IMR-90 (cell line): Measurements from ENCODE around the gene PTEN. TPM values are rescaled to one million over a fixed set of nuclear protein-coding genes. Genes with fewer than 3 reads are reported as not detected.
A peak's percentile ranks its signal among the peaks of the same experiment; 100 is the strongest.

Source experiments
- ATAC-seq: fragments of 200-7000 bp; cut with Tn5 transposase; 2 replicates; pipeline ENCODE4 v1.9.1; 2020; ENCODE audit warnings: low read depth, mild to moderate bottlenecking, moderate library complexity
- BruUV-seq: library from RNA; stranded (reverse); fragments of 400-500 nt; replicated peaks from 2 replicates; lab custom pipeline; 2021; lab: Mats Ljungman, UMichigan
- CTCF ChIA-PET: fragments of 300-600 bp; formaldehyde crosslinking; extraction: SDS; loops from one replicate; lab custom pipeline; 2021; ENCODE audit warnings: antibody characterized with exemption; lab: Yijun Ruan, JAX
- POLR2A ChIA-PET: fragments of 300-600 bp; sonication (Branson Sonifier 250); formaldehyde crosslinking; loops from one replicate; lab custom pipeline; 2022; ENCODE audit warnings: antibody characterized with exemption; ENCODE audit not compliant: unreplicated experiment; lab: Charles Lee
- DNase-seq: peaks from one replicate; pipeline ENCODE4 v3.0.0; 2013
- H2AFZ ChIP-seq: replicated peaks from 2 replicates; pipeline ENCODE3; 2013; ENCODE audit warnings: low read length, mild to moderate bottlenecking; ENCODE audit not compliant: poor library complexity
- H2AK5ac ChIP-seq: 2 replicates; pipeline ENCODE4 v1.6.1; 2013; ENCODE audit warnings: low read depth, low read length, inconsistent platforms
- H2AK9ac ChIP-seq: replicated peaks from 2 replicates; pipeline ENCODE3; 2013; ENCODE audit warnings: mild to moderate bottlenecking, low read depth, low read length, moderate library complexity; ENCODE audit not compliant: poor library complexity
- H2BK120ac ChIP-seq: 2 replicates; pipeline ENCODE4 v1.6.1; 2013; ENCODE audit warnings: low read depth, low read length, inconsistent platforms
- H2BK15ac ChIP-seq: 3 replicates; pipeline ENCODE4 v1.6.1; 2013; ENCODE audit warnings: low read depth, low read length, inconsistent platforms
- H2BK20ac ChIP-seq: 2 replicates; pipeline ENCODE4 v1.6.1; 2013; ENCODE audit warnings: low read depth, mild to moderate bottlenecking, inconsistent platforms, low read length, moderate library complexity
- H2BK5ac ChIP-seq: 2 replicates; pipeline ENCODE4 v1.6.1; 2013; ENCODE audit warnings: mild to moderate bottlenecking, low read depth, low read length, inconsistent platforms; ENCODE audit not compliant: poor library complexity, severe bottlenecking
- H3K14ac ChIP-seq: replicated peaks from 2 replicates; pipeline ENCODE4 v1.6.1; 2013; ENCODE audit warnings: low read depth, low read length, inconsistent platforms
- H3K18ac ChIP-seq: 2 replicates; pipeline ENCODE4 v1.6.1; 2013; ENCODE audit warnings: low read depth, low read length, control low read depth
- H3K23ac ChIP-seq: 2 replicates; pipeline ENCODE4 v1.6.1; 2013; ENCODE audit warnings: low read depth, low read length, inconsistent platforms
- H3K27ac ChIP-seq: 2 replicates; pipeline ENCODE4 v1.5.1; 2013; ENCODE audit warnings: mild to moderate bottlenecking, control low read depth, low read length; ENCODE audit not compliant: insufficient read depth
- H3K27me3 ChIP-seq: 2 replicates; pipeline ENCODE4 v1.6.1; 2013; ENCODE audit warnings: low read length; ENCODE audit not compliant: control insufficient read depth, insufficient read depth
- H3K36me3 ChIP-seq: 2 replicates; pipeline ENCODE4 v1.6.1; 2013; ENCODE audit warnings: low read length, mixed read lengths; ENCODE audit not compliant: control insufficient read depth, insufficient read depth
- H3K4ac ChIP-seq: 2 replicates; pipeline ENCODE4 v1.6.1; 2013; ENCODE audit warnings: low read depth, low read length, inconsistent platforms
- H3K4me1 ChIP-seq: 2 replicates; pipeline ENCODE4 v1.6.1; 2013; ENCODE audit warnings: low read length, mixed read lengths; ENCODE audit not compliant: control insufficient read depth, insufficient read depth
- H3K4me2 ChIP-seq: 2 replicates; pipeline ENCODE4 v1.6.1; 2013; ENCODE audit warnings: low read depth, mild to moderate bottlenecking, control low read depth, low read length, moderate library complexity
- H3K4me3 ChIP-seq: 2 replicates; pipeline ENCODE4 v1.5.1; 2013; ENCODE audit warnings: low read depth, mild to moderate bottlenecking, control low read depth, low read length, moderate library complexity; ENCODE audit not compliant: insufficient read depth
- H3K56ac ChIP-seq: 2 replicates; pipeline ENCODE4 v1.6.1; 2013; ENCODE audit warnings: low read length, inconsistent platforms; ENCODE audit not compliant: insufficient read depth; ENCODE audit errors: extremely low read depth
- H3K79me1 ChIP-seq, 2 experiments: 2 replicates each; pipeline ENCODE4 v1.6.1; 2013; ENCODE audit warnings: low read length in 2 of 2, inconsistent platforms in 1 of 2, low read depth in 1 of 2
- H3K9ac ChIP-seq: 2 replicates; pipeline ENCODE4 v1.6.1; 2013; ENCODE audit warnings: low read depth, low read length, control low read depth
- H3K9me1 ChIP-seq: 2 replicates; pipeline ENCODE4 v1.6.1; 2013; ENCODE audit warnings: low read length, inconsistent platforms; ENCODE audit not compliant: insufficient read depth
- H3K9me3 ChIP-seq: 2 replicates; pipeline ENCODE4 v1.6.1; 2013; ENCODE audit warnings: low read length; ENCODE audit not compliant: control insufficient read depth, insufficient read depth
- H4K20me1 ChIP-seq: 2 replicates; pipeline ENCODE4 v1.6.1; 2013; ENCODE audit warnings: low read length, inconsistent platforms; ENCODE audit not compliant: insufficient read depth
- H4K5ac ChIP-seq: 2 replicates; pipeline ENCODE4 v1.6.1; 2013; ENCODE audit warnings: mild to moderate bottlenecking, low read depth, low read length, control low read depth
- H4K8ac ChIP-seq, 2 experiments: 2 replicates each; pipeline ENCODE4 v1.6.1; 2013; ENCODE audit warnings: low read depth in 2 of 2, low read length in 2 of 2, control low read depth in 1 of 2, inconsistent platforms in 1 of 2
- H4K91ac ChIP-seq: 2 replicates; pipeline ENCODE4 v1.6.1; 2013; ENCODE audit warnings: low read depth, low read length, inconsistent platforms; ENCODE audit not compliant: insufficient read depth
- CEBPB ChIP-seq: IDR thresholded peaks from 2 replicates; pipeline ENCODE4 v1.6.1; 2012; ENCODE audit warnings: low read depth, low read length, improper control_type of control experiment
- CTCF ChIP-seq: conservative IDR thresholded peaks from 2 replicates; pipeline ENCODE4 v1.5.1; 2012; ENCODE audit warnings: mild to moderate bottlenecking, low read depth, low read length, improper control_type of control experiment
- ELK1 ChIP-seq: fragments of 150-350 bp; IDR thresholded peaks from 2 replicates; pipeline ENCODE4 v1.6.1; 2016; ENCODE audit warnings: low read depth, mild to moderate bottlenecking, low read length, moderate library complexity, borderline replicate concordance
- FOS ChIP-seq: fragments of 150-350 bp; IDR thresholded peaks from 2 replicates; pipeline ENCODE4 v1.6.1; 2016; ENCODE audit warnings: low read depth, low read length
- MAFK ChIP-seq: IDR thresholded peaks from 2 replicates; pipeline ENCODE4 v1.6.1; 2012; ENCODE audit warnings: low read depth, low read length, improper control_type of control experiment
- MXI1 ChIP-seq: IDR thresholded peaks from 2 replicates; pipeline ENCODE4 v1.6.1; 2012; ENCODE audit warnings: low read depth, mild to moderate bottlenecking, low read length, moderate library complexity, borderline replicate concordance
- NFE2L2 ChIP-seq: fragments of 150-350 bp; IDR thresholded peaks from 2 replicates; pipeline ENCODE4 v1.6.1; 2016; ENCODE audit warnings: low read depth, mild to moderate bottlenecking, low read length
- POLR2A ChIP-seq: IDR thresholded peaks from 2 replicates; pipeline ENCODE4 v1.6.1; 2012; ENCODE audit warnings: mild to moderate bottlenecking, low read depth, low read length
- RCOR1 ChIP-seq: IDR thresholded peaks from 2 replicates; pipeline ENCODE4 v1.6.1; 2012; ENCODE audit warnings: mild to moderate bottlenecking, low read length, improper control_type of control experiment; ENCODE audit not compliant: insufficient replicate concordance
- SMC3 ChIP-seq: fragments of 150-350 bp; IDR thresholded peaks from 2 replicates; pipeline ENCODE4 v1.6.1; 2016; ENCODE audit warnings: low read depth, mild to moderate bottlenecking, antibody characterized with exemption, low read length, moderate library complexity
- WGBS, 2 experiments: methylation state at CpG; one replicate each; pipeline versions ENCODE4 v1.1.5 to v1.1.7; 2013; ENCODE audit warnings: missing lambda C conversion rate in 2 of 2; ENCODE audit not compliant: insufficient read length in 1 of 2; ENCODE audit errors: extremely low coverage in 2 of 2; 5-methylcytosine and 5-hydroxymethylcytosine counted together
- dilution Hi-C: fragments of 300-500 bp; cut with HindIII; formaldehyde crosslinking; loops from one replicate; pipeline ENCODE4 v1.14.3; 2018; ENCODE audit warnings: low sequenced_read_pairs; ENCODE audit not compliant: unreplicated experiment
- in situ Hi-C: fragments of 300-500 bp; cut with MboI; formaldehyde crosslinking; loops from 3 replicates; pipeline ENCODE4 v1.14.3; 2019; ENCODE audit warnings: low sequenced_read_pairs, inconsistent platforms, mixed read lengths
- intact Hi-C: fragments of 100-400 bp; cut with micrococcal nuclease; formaldehyde crosslinking; loops from 2 replicates; pipeline ENCODE4 v1.10.0; 2022
- polyA plus RNA-seq, 3 experiments: library from polyadenylated mRNA; depleted of rRNA; stranded (reverse); fragments of >200 nt; gene quantifications; 2 replicates each; pipeline ENCODE4 v1.2.3, GENCODE V29; 2012; ENCODE audit warnings: low replicate concordance in 1 of 3
- total RNA-seq: library from RNA; depleted of rRNA; stranded (reverse); fragments of >200 nt; gene quantifications from 2 replicates; pipeline ENCODE4 v1.2.3, GENCODE V29; 2012

Gene PTEN
- total and polyA plus RNA-seq, 2 of the 4 experiments (the other 2 are of a cell fraction), result 12.0 to 38.9 TPM

- no peak overlapping the region for H2BK20ac ChIP-seq
- H3K56ac ChIP-seq, result peak overlapping the region; percentile 60
- H3K9me3 ChIP-seq, result no peaks in the 10 kb centered on the region
- H4K8ac ChIP-seq, result peak overlapping the region; percentile 75 to 92; a peak in 3 of 4 replicates
- H3K4ac ChIP-seq, result peak overlapping the region; percentile 87
- H4K5ac ChIP-seq, result peak overlapping the region; percentile 76; the same call in 1 of the 2 replicates
- no peak overlapping the region for H2BK120ac ChIP-seq
- WGBS, 2 experiments, result 0% methylated on average over 1 of the region's 10 CpGs; no CpG with 5 or more reads in 1 of the 2 experiments
- peak overlapping the region; percentile 88 for H3K4me2 ChIP-seq
- no peak overlapping the region for H3K18ac ChIP-seq
- H2AK9ac ChIP-seq, result no peak overlapping the region
- H3K23ac ChIP-seq, result peak overlapping the region; percentile 66
- H3K4me1 ChIP-seq, result no peaks in the 10 kb centered on the region
- no peaks in the 10 kb centered on the region; the same call in 1 of the 2 replicates for H3K9me1 ChIP-seq
- H2AFZ ChIP-seq, result no peak overlapping the region
- H3K36me3 ChIP-seq, result peaks cover 2% of the 10 kb centered on the region; the same call in 1 of the 2 replicates
- peak overlapping the region; percentile 79 for H2BK5ac ChIP-seq
- DNase-seq (peak; percentile 8), ATAC-seq (no peak)
- H3K4me3 ChIP-seq, result peak overlapping the region; percentile 84
- peak overlapping the region; percentile 87; the same call in 1 of the 2 replicates for H3K14ac ChIP-seq
- CTCF ChIA-PET, result no interaction called here
- intact Hi-C loops, result no loop called here
- peak overlapping the region; percentile 89 for H3K9ac ChIP-seq
- no peaks in the 10 kb centered on the region; the same call in 1 of the 2 replicates for H4K20me1 ChIP-seq
- H3K79me1 ChIP-seq, result peaks cover 11 to 26% of the 10 kb centered on the region in 2 experiments; a peak in 3 of 4 replicates
- TF ChIP-seq ELK1 (no peak), RCOR1 (no peak), FOS (no peak), SMC3 (no peak), NFE2L2 (no peak), POLR2A (no peak), MAFK (no peak), CEBPB (no peak), CTCF (no peak), MXI1 (no peak)
- dilution Hi-C loops, result no loop called here
- H4K91ac ChIP-seq, result no peak overlapping the region
- POLR2A ChIA-PET, result no interaction called here
- in situ Hi-C loops, result no loop called here
- H2BK15ac ChIP-seq, result no peak overlapping the region
- H2AK5ac ChIP-seq, result peak overlapping the region; percentile 68; the same call in 1 of the 2 replicates
- H3K27ac ChIP-seq, result peak overlapping the region; percentile 86
- BruUV-seq, result no TSS peak
- no peaks in the 10 kb centered on the region for H3K27me3 ChIP-seq
Measured at GRCh38 chr10:87816898-87817608, 46.4 kb upstream of the PTEN start.
